Suprapubic skin (tissue), 4 donors: Measurements from ENCODE around the gene POLE.

ENCODE experiments used
- EP300 ChIP-seq: sonication (generic); formaldehyde crosslinking; IDR thresholded peaks from one replicate; pipeline ENCODE4 v1.6.1; 2017; ENCODE audit warnings: antibody characterized with exemption
- POLR2A ChIP-seq, 2 donors: fragments of 450-650 bp; IDR thresholded peaks; one replicate each; pipeline ENCODE4 v1.6.1; 2017; ENCODE audit warnings: antibody characterized with exemption in 2 of 2, mild to moderate bottlenecking in 2 of 2, moderate library complexity in 2 of 2
- POLR2AphosphoS5 ChIP-seq, 3 donors: sonication (generic); formaldehyde crosslinking; IDR thresholded peaks; one replicate each; pipeline ENCODE4 v1.6.1; 2017; ENCODE audit warnings: antibody characterized with exemption in 3 of 3
- TF ChIP-seq, protein P1 (sequence below), 2 donors: fragments of 200-600 bp in 1 of 2; fragments of 450-650 bp in 1 of 2; sonication (generic) in 1 of 2; IDR thresholded peaks; one replicate each; pipeline ENCODE4 v1.5.1; 2016 to 2019; ENCODE audit warnings: antibody characterized with exemption in 2 of 2, mild to moderate bottlenecking in 1 of 2, moderate library complexity in 1 of 2

DNA sequence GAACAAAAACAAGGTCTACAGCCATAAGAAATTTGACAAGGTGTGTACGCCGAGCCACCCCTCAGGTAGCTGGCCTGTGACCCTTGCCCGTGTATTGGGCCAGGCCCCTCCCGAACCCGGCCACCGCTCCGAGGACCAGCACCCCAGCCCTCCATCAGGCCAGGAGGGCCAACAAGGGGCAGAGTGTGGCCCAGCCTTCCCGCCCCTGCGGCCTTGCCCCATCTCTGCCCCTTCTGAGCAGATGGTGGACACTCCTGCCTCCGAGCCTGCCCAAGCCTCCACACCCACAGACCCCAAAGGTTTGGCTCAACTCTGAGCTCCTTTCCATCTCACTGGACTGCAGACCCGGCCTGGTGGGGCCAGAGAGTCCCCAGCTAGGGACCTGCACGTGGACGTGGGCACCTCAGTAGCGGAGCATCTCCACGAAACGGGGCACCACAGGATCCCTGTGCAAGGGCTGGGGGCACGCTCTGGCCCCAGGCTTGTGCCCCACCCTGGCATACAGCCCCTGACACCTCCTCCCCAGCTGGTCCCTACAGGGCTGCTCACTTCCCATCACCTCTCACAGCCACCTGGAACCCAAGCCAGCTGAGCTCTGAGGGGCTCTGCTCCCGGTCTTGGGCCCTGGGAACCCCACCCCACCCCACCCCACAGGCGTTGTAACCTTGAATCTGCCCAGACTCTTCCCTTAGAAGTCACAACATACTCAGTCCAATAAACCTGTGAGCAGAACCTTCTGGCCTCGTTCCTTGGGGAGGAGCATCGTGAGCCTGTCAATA is 65.3 kb downstream of the POLE start:
- TF ChIP-seq POLR2A (IDR thresholded peaks at IDR 0.05) (no peak), EP300 (no peak), POLR2AphosphoS5 (IDR thresholded peaks at IDR 0.05) (no peak)
- TF ChIP-seq, protein P1, sequence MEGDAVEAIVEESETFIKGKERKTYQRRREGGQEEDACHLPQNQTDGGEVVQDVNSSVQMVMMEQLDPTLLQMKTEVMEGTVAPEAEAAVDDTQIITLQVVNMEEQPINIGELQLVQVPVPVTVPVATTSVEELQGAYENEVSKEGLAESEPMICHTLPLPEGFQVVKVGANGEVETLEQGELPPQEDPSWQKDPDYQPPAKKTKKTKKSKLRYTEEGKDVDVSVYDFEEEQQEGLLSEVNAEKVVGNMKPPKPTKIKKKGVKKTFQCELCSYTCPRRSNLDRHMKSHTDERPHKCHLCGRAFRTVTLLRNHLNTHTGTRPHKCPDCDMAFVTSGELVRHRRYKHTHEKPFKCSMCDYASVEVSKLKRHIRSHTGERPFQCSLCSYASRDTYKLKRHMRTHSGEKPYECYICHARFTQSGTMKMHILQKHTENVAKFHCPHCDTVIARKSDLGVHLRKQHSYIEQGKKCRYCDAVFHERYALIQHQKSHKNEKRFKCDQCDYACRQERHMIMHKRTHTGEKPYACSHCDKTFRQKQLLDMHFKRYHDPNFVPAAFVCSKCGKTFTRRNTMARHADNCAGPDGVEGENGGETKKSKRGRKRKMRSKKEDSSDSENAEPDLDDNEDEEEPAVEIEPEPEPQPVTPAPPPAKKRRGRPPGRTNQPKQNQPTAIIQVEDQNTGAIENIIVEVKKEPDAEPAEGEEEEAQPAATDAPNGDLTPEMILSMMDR (IDR thresholded peaks at IDR 0.05): no peak
